ENCODE results near the gene OTOA. TPM values are rescaled to one million over a fixed set of nuclear protein-coding genes. Genes with fewer than 3 reads are reported as not detected.

OTOA gene
- total RNA-seq, result under 1 TPM in 1 of 2 donors, not detected in 1; 0.26 TPM

DNA sequence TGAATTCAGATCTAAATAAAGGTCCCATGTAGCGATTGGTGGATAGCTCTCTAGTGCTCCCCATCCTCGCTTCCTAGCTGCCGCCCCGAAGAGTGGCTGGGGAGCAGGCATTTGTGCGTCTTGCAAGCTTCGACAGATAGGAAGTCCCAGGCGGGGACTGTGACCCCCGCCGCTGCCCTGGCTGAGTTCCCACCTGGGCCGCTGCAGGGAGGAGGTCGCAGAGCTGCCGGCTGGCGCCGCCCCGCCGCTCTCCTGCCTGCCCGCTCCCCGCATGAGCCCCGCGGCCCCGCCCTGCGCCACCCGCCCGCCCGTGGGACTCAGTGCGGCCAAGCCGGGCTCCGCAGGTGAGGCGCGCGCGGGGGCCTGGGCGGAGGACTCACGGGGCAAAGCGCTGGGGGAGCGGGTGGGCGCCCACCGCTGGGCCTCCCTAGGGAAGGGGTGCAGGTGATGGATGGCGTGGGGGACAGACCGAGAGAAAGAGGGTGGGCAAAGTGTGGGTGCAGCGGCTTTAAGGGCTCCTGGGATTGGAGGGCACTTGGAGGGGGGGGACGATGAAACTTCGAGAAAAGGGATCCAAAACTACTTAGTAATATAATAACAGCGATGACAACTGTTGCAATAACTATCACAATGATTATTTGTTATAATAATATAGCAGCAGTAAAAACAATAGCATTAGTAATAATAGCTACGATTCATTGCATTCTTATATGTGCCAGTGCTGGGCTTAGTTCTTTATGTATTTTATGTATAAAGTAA, at the start of gene OTOA:
TSS of gene OTOA (plus strand) at position 80 of the 759 bp plus-strand sequence. CDS start 14,547 bp downstream, outside the sequence.
- Histone ChIP-seq H3K27ac (no peak within 1 kb of the TSS), H3K36me3 (replicated peaks in 1 of 2; ENCODE audit: insufficient read depth in 1 of 2, low read depth in 2 of 2) (no peaks in the 10 kb centered on the region), H3K4me1 (peaks cover 8% of the 10 kb centered on the region), H3K4me3 (no peak within 1 kb of the TSS), H3K9me3 (no peaks in the 10 kb centered on the region), H3K27me3 (no peaks in the 10 kb centered on the region)
- TF ChIP-seq, protein P1, sequence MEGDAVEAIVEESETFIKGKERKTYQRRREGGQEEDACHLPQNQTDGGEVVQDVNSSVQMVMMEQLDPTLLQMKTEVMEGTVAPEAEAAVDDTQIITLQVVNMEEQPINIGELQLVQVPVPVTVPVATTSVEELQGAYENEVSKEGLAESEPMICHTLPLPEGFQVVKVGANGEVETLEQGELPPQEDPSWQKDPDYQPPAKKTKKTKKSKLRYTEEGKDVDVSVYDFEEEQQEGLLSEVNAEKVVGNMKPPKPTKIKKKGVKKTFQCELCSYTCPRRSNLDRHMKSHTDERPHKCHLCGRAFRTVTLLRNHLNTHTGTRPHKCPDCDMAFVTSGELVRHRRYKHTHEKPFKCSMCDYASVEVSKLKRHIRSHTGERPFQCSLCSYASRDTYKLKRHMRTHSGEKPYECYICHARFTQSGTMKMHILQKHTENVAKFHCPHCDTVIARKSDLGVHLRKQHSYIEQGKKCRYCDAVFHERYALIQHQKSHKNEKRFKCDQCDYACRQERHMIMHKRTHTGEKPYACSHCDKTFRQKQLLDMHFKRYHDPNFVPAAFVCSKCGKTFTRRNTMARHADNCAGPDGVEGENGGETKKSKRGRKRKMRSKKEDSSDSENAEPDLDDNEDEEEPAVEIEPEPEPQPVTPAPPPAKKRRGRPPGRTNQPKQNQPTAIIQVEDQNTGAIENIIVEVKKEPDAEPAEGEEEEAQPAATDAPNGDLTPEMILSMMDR (IDR thresholded peaks at IDR 0.05), result no peak
- TF ChIP-seq POLR2A (IDR thresholded peaks at IDR 0.05), result no peak
- ATAC-seq, result no peak
- 8 to 23% methylated on average over 19 to 45 of the region's 45 CpGs for WGBS, 2 donors
- peak in 1 of 4 donors; percentile 11 for DNase-seq
- intact Hi-C loops (cut with DNase I), result no loop called here

DNA sequence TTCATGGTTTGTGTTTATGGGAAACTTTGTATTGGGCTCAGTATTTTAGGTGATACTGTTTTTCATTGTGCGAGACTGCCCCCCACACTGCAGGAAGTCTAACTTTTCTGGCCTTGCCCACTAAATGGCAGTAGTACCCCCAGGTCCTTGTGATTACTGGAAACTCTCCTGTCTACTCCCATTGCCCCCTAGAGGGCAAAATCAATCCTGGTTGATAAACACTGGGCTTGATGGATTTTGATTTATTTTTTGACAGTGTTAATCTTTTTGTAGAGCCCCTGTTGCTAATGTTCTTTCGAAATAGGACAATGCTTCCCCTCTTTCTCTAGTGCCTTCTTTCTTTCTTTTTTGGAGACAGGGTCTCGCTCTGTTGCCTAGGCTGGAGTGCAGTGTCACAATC, 48.9 kb upstream of the OTOA start:
- TF ChIP-seq, protein P1 (IDR thresholded peaks at IDR 0.05), result no peak
- no peak for TF ChIP-seq POLR2A (IDR thresholded peaks at IDR 0.05)
- H3K4me3 ChIP-seq, result no peak overlapping the region
- no peaks in the 10 kb centered on the region for H3K9me3 ChIP-seq
- DNase-seq (no peak), ATAC-seq (no peak)
- peaks cover 23% of the 10 kb centered on the region for H3K4me1 ChIP-seq
- 91 to 96% methylated on average over 3 of the region's 3 CpGs for WGBS, 2 donors
- no peaks in the 10 kb centered on the region for H3K27me3 ChIP-seq
- peaks cover 0 to 1% of the 10 kb centered on the region in 2 donors for H3K36me3 ChIP-seq (replicated peaks in 1 of 2; ENCODE audit: insufficient read depth in 1 of 2, low read depth in 2 of 2)
- intact Hi-C loops (cut with DNase I), result no loop called here
- no peak overlapping the region for H3K27ac ChIP-seq

DNA sequence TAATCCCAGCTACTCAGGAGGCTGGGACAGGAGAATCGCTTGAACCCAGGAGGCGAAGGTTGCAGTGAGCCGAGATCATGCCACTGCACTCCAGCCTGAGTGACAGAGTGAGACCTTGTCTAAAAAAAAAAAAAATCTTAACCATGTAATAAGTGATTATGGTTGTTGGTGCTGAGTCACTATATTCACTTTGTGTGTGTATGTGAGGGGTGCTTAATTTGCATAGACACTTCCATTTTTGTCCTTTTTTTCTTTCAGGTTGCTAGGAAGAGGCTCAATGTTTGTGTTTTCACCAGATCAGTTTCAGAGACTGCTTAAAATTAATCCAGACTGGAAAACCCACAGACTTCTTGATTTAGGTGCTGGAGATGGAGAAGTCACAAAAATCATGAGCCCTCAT, 46.2 kb upstream of the OTOA start:
- no peaks in the 10 kb centered on the region for H3K9me3 ChIP-seq
- TF ChIP-seq, protein P1 (IDR thresholded peaks at IDR 0.05), result no peak
- peaks cover 0 to 1% of the 10 kb centered on the region in 2 donors for H3K36me3 ChIP-seq (replicated peaks in 1 of 2; ENCODE audit: insufficient read depth in 1 of 2, low read depth in 2 of 2)
- no peak overlapping the region for H3K4me3 ChIP-seq
- no peaks in the 10 kb centered on the region for H3K27me3 ChIP-seq
- no peak for ATAC-seq
- WGBS, 2 donors, result 80 to 94% methylated on average over 3 of the region's 3 CpGs
- no peaks in the 10 kb centered on the region for H3K4me1 ChIP-seq
- no peak for DNase-seq
- intact Hi-C loops (cut with DNase I), result no loop called here
- H3K27ac ChIP-seq, result no peak overlapping the region

DNA sequence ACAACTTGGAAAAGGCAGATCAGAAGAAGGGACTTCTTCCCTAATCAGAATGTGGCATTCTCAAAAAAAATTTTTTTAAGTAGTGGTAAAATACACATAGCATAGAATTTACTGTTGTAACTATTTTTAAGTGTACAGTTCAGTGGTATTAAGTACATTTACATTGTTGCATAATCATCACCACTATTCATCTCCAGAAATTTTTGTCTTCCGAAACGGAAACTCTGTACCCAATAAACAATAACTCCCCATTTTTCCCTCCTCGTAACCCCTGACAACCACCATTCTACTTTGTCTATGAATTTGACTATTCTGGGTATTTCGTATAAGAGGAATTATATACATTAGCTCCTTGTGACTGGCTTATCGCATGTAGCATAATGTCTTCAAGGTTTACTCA, 45.5 kb upstream of the OTOA start:
- no peak overlapping the region for H3K27ac ChIP-seq
- no peaks in the 10 kb centered on the region for H3K4me1 ChIP-seq
- 86 to 94% methylated on average over 5 of the region's 5 CpGs for WGBS, 2 donors
- no peak for DNase-seq
- TF ChIP-seq, protein P1 (IDR thresholded peaks at IDR 0.05), result no peak
- TF ChIP-seq POLR2A (IDR thresholded peaks at IDR 0.05), result no peak
- intact Hi-C loops (cut with DNase I), result no loop called here
- no peak overlapping the region for H3K4me3 ChIP-seq
- H3K36me3 ChIP-seq (replicated peaks in 1 of 2; ENCODE audit: insufficient read depth in 1 of 2, low read depth in 2 of 2), result peaks cover 0 to 1% of the 10 kb centered on the region in 2 donors
- no peaks in the 10 kb centered on the region for H3K9me3 ChIP-seq
- ATAC-seq, result no peak
- no peaks in the 10 kb centered on the region for H3K27me3 ChIP-seq

Data from body of pancreas (tissue), 4 donors.